ENCODE measurements around the gene KRTAP1-5. TPM values are rescaled to one million over a fixed set of nuclear protein-coding genes. Genes with fewer than 3 reads are reported as not detected.

KRTAP1-5 gene
- total RNA-seq, 1 experiment from 2014 or later = not detected

GRCh38 chr17:41019415-41019814, 7.6 kb downstream of the KRTAP1-5 start:
- Histone ChIP-seq H3K36me3 (ENCODE audit: control insufficient read depth, insufficient read depth, low read length) (no peaks in the 10 kb centered on the region), H3K4me3 (ENCODE audit: low read depth in 2 of 2, low read length in 2 of 2) (no peak overlapping the region), H3K27ac (ENCODE audit: low read length) (no peak overlapping the region), H3K4me1 (ENCODE audit: control insufficient read depth, insufficient read depth, low read length) (no peaks in the 10 kb centered on the region), H3K9me3 (ENCODE audit: control insufficient read depth, insufficient read depth, low read depth, low read length) (no peaks in the 10 kb centered on the region), H3K27me3 (ENCODE audit: control insufficient read depth, insufficient read depth, low read length) (peaks cover 2% of the 10 kb centered on the region; the same call in 1 of the 2 replicates)
- BruUV-seq (replicated peaks) = no TSS peak
- ATAC-seq (no peak), DNase-seq (ENCODE audit: low read depth, low spot score) (no peak)
- intact Hi-C loops (cut with micrococcal nuclease; ENCODE audit: unreplicated experiment) = no loop called here
- CTCF ChIA-PET = no interaction called here
- TF ChIP-seq POLR2AphosphoS5 (IDR thresholded peaks at IDR 0.05; ENCODE audit: low read depth, low read length) (no peak), REST (IDR thresholded peaks at IDR 0.05; ENCODE audit: insufficient read depth in 1 of 2, low read depth in 2 of 2, low read length in 1 of 2) (no peak), TCF7L2 (IDR thresholded peaks at IDR 0.05; ENCODE audit: low read depth, low read length) (no peak), SIN3A (IDR thresholded peaks at IDR 0.05; ENCODE audit: borderline replicate concordance, insufficient read depth, low read depth, low read length) (no peak), CTCF (IDR thresholded peaks at IDR 0.05) (no peak)
- POLR2A ChIA-PET = no interaction called here
- in situ Hi-C loops (cut with HindIII; ENCODE audit: low pct_unique_long_range_greater_than_20kb, low sequenced_read_pairs) = no loop called here

GRCh38 chr17:41018541-41018940, 8.5 kb downstream of the KRTAP1-5 start:
- Histone ChIP-seq H3K4me3 (ENCODE audit: low read depth in 2 of 2, low read length in 2 of 2) (no peak overlapping the region), H3K9me3 (ENCODE audit: control insufficient read depth, insufficient read depth, low read depth, low read length) (no peaks in the 10 kb centered on the region), H3K27ac (ENCODE audit: low read length) (no peak overlapping the region), H3K36me3 (ENCODE audit: control insufficient read depth, insufficient read depth, low read length) (no peaks in the 10 kb centered on the region), H3K27me3 (ENCODE audit: control insufficient read depth, insufficient read depth, low read length) (peaks cover under 1% of the 10 kb centered on the region; the same call in 1 of the 2 replicates), H3K4me1 (ENCODE audit: control insufficient read depth, insufficient read depth, low read length) (no peaks in the 10 kb centered on the region)
- no peak for ATAC-seq
- intact Hi-C loops (cut with micrococcal nuclease; ENCODE audit: unreplicated experiment) (no loop called here), in situ Hi-C loops (cut with HindIII; ENCODE audit: low pct_unique_long_range_greater_than_20kb, low sequenced_read_pairs) (no loop called here)
- BruUV-seq (replicated peaks) = no TSS peak
- TF ChIP-seq POLR2AphosphoS5 (IDR thresholded peaks at IDR 0.05; ENCODE audit: low read depth, low read length) (no peak), REST (IDR thresholded peaks at IDR 0.05; ENCODE audit: insufficient read depth in 1 of 2, low read depth in 2 of 2, low read length in 1 of 2) (no peak), TCF7L2 (IDR thresholded peaks at IDR 0.05; ENCODE audit: low read depth, low read length) (no peak)
- ChIA-PET CTCF (no interaction called here), POLR2A (interaction anchor here (0.6 kb wide), 1 partner anchor 44 kb away, joined by 5 read pairs; no protein-coding TSS in a partner anchor)
- no peak for DNase-seq (ENCODE audit: low read depth, low spot score)
